ENCODE results near the gene CD93.

Gene CD93

DNA sequence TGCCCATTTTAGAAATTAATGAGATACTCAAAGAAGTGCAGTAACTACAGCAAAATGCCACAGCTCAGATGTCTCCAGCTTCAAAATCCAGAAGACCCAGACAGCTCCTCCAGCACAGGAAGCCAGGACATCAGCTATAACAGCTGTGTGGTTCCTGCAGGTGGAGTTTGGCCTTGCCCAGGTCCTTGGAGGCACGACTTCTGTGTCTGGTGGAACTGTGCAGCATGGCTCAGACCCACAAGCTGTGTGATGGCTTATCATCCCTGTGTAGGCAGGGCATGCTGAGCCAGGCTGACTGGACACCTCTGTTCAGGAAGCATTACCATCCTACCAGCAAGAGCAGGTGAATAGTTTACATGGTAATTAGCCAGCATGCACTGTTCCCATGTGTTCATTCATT, 26.5 kb upstream of the CD93 start:
- H3K4me3 ChIP-seq (ENCODE audit: low read length): no peak overlapping the region
- H4K20me1 ChIP-seq (ENCODE audit: insufficient read depth, low read length): no peaks in the 10 kb centered on the region
- H3K27me3 ChIP-seq (ENCODE audit: low read depth, low read length): no peaks in the 10 kb centered on the region
- TF ChIP-seq, protein P1, sequence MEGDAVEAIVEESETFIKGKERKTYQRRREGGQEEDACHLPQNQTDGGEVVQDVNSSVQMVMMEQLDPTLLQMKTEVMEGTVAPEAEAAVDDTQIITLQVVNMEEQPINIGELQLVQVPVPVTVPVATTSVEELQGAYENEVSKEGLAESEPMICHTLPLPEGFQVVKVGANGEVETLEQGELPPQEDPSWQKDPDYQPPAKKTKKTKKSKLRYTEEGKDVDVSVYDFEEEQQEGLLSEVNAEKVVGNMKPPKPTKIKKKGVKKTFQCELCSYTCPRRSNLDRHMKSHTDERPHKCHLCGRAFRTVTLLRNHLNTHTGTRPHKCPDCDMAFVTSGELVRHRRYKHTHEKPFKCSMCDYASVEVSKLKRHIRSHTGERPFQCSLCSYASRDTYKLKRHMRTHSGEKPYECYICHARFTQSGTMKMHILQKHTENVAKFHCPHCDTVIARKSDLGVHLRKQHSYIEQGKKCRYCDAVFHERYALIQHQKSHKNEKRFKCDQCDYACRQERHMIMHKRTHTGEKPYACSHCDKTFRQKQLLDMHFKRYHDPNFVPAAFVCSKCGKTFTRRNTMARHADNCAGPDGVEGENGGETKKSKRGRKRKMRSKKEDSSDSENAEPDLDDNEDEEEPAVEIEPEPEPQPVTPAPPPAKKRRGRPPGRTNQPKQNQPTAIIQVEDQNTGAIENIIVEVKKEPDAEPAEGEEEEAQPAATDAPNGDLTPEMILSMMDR (IDR thresholded peaks at IDR 0.05; ENCODE audit: low read depth, low read length): no peak
- TF ChIP-seq EZH2phosphoT487 (IDR thresholded peaks at IDR 0.05; ENCODE audit: low read depth): no peak
- no peaks in the 10 kb centered on the region for H3K79me2 ChIP-seq (ENCODE audit: low read length)
- no peak overlapping the region for H2AFZ ChIP-seq (ENCODE audit: low read depth, low read length)
- peaks cover 47% of the 10 kb centered on the region for H3K4me1 ChIP-seq (ENCODE audit: low read length)
- H3K9ac ChIP-seq (ENCODE audit: low read length): no peak overlapping the region
- H3K27ac ChIP-seq (ENCODE audit: low read length): no peak overlapping the region
- H3K36me3 ChIP-seq (replicated peaks; ENCODE audit: low read depth, low read length): no peaks in the 10 kb centered on the region
- H3K4me2 ChIP-seq (ENCODE audit: low read length): no peak overlapping the region
- no peaks in the 10 kb centered on the region for H3K9me3 ChIP-seq (ENCODE audit: insufficient read depth, low read length)

DNA sequence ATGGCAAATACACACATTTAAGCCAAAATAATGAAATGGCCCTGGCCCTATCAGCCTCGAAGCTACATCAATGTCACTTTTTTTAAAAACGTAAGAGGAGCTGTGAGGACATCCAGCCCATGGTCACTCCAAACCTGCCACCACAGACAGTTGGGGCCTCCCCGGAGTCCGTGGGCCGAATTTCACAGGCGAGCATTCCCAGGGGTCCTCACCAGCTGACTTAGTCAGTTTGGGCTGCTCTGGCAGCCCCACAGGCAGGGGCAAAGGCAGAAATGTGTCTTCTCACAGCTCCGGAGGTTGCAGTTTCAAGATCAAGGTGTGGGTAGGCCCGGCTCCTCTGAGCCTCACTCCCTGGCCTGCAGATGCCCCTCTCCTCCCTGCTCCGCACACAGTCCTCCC, 25.8 kb upstream of the CD93 start:
- no peaks in the 10 kb centered on the region for H3K36me3 ChIP-seq (replicated peaks; ENCODE audit: low read depth, low read length)
- no peak overlapping the region for H2AFZ ChIP-seq (ENCODE audit: low read depth, low read length)
- H3K9ac ChIP-seq (ENCODE audit: low read length): no peak overlapping the region
- no peaks in the 10 kb centered on the region for H3K27me3 ChIP-seq (ENCODE audit: low read depth, low read length)
- H3K4me3 ChIP-seq (ENCODE audit: low read length): no peak overlapping the region
- H3K9me3 ChIP-seq (ENCODE audit: insufficient read depth, low read length): no peaks in the 10 kb centered on the region
- TF ChIP-seq, protein P1 (IDR thresholded peaks at IDR 0.05; ENCODE audit: low read depth, low read length): no peak
- no peak for TF ChIP-seq EZH2phosphoT487 (IDR thresholded peaks at IDR 0.05; ENCODE audit: low read depth)
- no peak overlapping the region for H3K4me2 ChIP-seq (ENCODE audit: low read length)
- H3K4me1 ChIP-seq (ENCODE audit: low read length): peaks cover 40% of the 10 kb centered on the region
- H4K20me1 ChIP-seq (ENCODE audit: insufficient read depth, low read length): no peaks in the 10 kb centered on the region
- no peak overlapping the region for H3K27ac ChIP-seq (ENCODE audit: low read length)
- no peaks in the 10 kb centered on the region for H3K79me2 ChIP-seq (ENCODE audit: low read length)

DNA sequence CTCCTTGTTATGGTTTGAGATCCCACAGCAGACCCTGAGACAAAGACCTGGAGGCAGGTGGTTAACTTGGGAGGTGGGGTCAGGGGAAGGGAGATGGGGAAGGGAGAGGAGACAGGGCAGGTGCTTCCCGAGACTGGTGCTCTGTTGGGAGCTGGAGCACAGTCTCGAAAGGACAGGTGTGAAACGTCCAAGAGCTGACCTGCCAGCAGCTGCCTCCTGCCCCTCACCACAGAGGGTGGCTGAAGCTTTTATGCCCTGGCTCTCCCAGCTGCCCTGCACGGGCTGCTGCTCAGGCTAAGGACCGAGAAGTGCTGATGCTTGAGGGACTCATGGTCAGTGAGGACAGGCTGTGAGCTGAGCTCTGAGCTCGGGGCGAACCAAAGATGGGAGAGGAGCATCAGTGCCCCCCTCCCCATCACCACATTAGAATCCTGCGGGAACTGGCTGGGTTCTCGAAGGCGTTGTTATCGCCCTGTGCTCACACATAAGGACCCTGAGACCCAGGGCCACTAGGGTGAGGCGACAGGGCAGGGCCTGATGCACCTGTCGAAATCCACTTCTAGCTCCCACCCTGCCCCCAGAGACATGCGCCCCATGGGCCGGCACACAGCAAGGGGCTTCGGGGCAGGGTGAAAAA, 25.3 kb upstream of the CD93 start:
- H3K27me3 ChIP-seq (ENCODE audit: low read depth, low read length): no peaks in the 10 kb centered on the region
- H3K4me1 ChIP-seq (ENCODE audit: low read length): peaks cover 35% of the 10 kb centered on the region
- no peaks in the 10 kb centered on the region for H4K20me1 ChIP-seq (ENCODE audit: insufficient read depth, low read length)
- no peak overlapping the region for H2AFZ ChIP-seq (ENCODE audit: low read depth, low read length)
- H3K79me2 ChIP-seq (ENCODE audit: low read length): no peaks in the 10 kb centered on the region
- H3K9ac ChIP-seq (ENCODE audit: low read length): no peak overlapping the region
- H3K4me3 ChIP-seq (ENCODE audit: low read length): no peak overlapping the region
- H3K27ac ChIP-seq (ENCODE audit: low read length): no peak overlapping the region
- no peak overlapping the region for H3K4me2 ChIP-seq (ENCODE audit: low read length)
- H3K36me3 ChIP-seq (replicated peaks; ENCODE audit: low read depth, low read length): no peaks in the 10 kb centered on the region
- no peaks in the 10 kb centered on the region for H3K9me3 ChIP-seq (ENCODE audit: insufficient read depth, low read length)
- TF ChIP-seq, protein P1 (IDR thresholded peaks at IDR 0.05; ENCODE audit: low read depth, low read length): no peak
- TF ChIP-seq EZH2phosphoT487 (IDR thresholded peaks at IDR 0.05; ENCODE audit: low read depth): no peak

DNA sequence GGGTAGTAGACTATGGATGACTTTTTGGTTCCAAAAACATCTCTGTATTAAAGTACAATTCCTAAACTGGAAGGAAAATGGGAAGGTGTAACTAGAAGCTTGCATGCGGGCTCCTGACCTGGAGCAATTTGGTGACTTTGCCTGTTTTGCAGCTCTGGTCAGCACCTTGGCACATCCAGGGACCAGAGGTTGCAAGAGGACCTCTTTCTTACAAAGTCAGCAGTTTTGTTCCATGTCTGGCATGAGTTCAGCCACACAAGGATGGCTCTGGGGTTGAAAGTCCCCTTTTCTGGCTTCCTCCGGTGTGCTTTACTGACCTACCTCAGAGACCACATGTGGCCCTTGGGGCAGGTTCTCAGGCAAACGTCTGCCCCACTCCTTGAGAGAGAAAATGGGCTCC, 22.7 kb upstream of the CD93 start:
- H2AFZ ChIP-seq (ENCODE audit: low read depth, low read length): no peak overlapping the region

More for the DNA sequence above, 22.7 kb upstream of the CD93 start:
- Histone ChIP-seq H3K4me1 (ENCODE audit: low read length) (peaks cover 9% of the 10 kb centered on the region), H3K4me3 (ENCODE audit: low read length) (no peak overlapping the region), H3K4me2 (ENCODE audit: low read length) (no peak overlapping the region), H3K36me3 (replicated peaks; ENCODE audit: low read depth, low read length) (no peaks in the 10 kb centered on the region), H3K27me3 (ENCODE audit: low read depth, low read length) (peaks cover 3% of the 10 kb centered on the region; the same call in 1 of the 2 replicates), H4K20me1 (ENCODE audit: insufficient read depth, low read length) (no peaks in the 10 kb centered on the region), H3K79me2 (ENCODE audit: low read length) (no peaks in the 10 kb centered on the region), H3K9me3 (ENCODE audit: insufficient read depth, low read length) (no peaks in the 10 kb centered on the region), H3K27ac (ENCODE audit: low read length) (no peak overlapping the region), H3K9ac (ENCODE audit: low read length) (no peak overlapping the region)
- TF ChIP-seq, protein P1 (IDR thresholded peaks at IDR 0.05; ENCODE audit: low read depth, low read length): no peak
- TF ChIP-seq EZH2phosphoT487 (IDR thresholded peaks at IDR 0.05; ENCODE audit: low read depth): no peak

Measured in OCI-LY3 (cell line).